HEK293 (cell line): Measurements from ENCODE around the gene PTDSS2.

ENCODE experiments used
- CTCF ChIA-PET: fragments of 350-600 bp; formaldehyde crosslinking; extraction: SDS; loops from one replicate; lab custom pipeline; 2021; ENCODE audit warnings: antibody characterized with exemption; lab: Yijun Ruan, JAX
- POLR2A ChIA-PET: fragments of 300-600 bp; formaldehyde crosslinking; extraction: SDS; loops from one replicate; lab custom pipeline; 2020; ENCODE audit warnings: antibody characterized with exemption, inconsistent platforms; lab: Yijun Ruan, JAX
- H3K27ac ChIP-seq: fragments of 200-500 bp; sonication (Bioruptor generic); 2 replicates; pipeline ENCODE4 v1.5.1; 2014; ENCODE audit warnings: low read depth, low read length, control low read depth, inconsistent platforms; ENCODE audit errors: extremely low read depth
- H3K36me3 ChIP-seq, 2 experiments: fragments of 200-500 bp in 1 of 2; sonication (Bioruptor generic) in 1 of 2; 1 replicate in 1 of 2; 2 replicates in 1 of 2; pipeline ENCODE4 v1.5.1; 2014 to 2017; ENCODE audit warnings: inconsistent platforms in 2 of 2, low read length in 2 of 2; ENCODE audit not compliant: control insufficient read depth in 2 of 2, insufficient read depth in 1 of 2
- H3K4me1 ChIP-seq: fragments of 200-500 bp; sonication (Bioruptor generic); 2 replicates; pipeline ENCODE4 v1.5.1; 2014; ENCODE audit warnings: mild to moderate bottlenecking, low read length, inconsistent platforms; ENCODE audit not compliant: control insufficient read depth, insufficient read depth
- H3K4me3 ChIP-seq: 2 replicates; pipeline ENCODE4 v1.5.1; 2011; ENCODE audit warnings: low read depth, mild to moderate bottlenecking, control low read depth, low read length, moderate library complexity
- H3K9me3 ChIP-seq: fragments of 200-500 bp; sonication (Bioruptor generic); 2 replicates; pipeline ENCODE4 v1.5.1; 2014; ENCODE audit warnings: low read depth, low read length, inconsistent platforms; ENCODE audit not compliant: control insufficient read depth, insufficient read depth
- GFI1B ChIP-seq: fragments of 450-650 bp; formaldehyde crosslinking; IDR thresholded peaks from 2 replicates; pipeline ENCODE4 v1.5.1; 2016; ENCODE audit warnings: missing biosample characterization, missing genetic modification characterization
- GLIS1 ChIP-seq: fragments of 450-650 bp; formaldehyde crosslinking; IDR thresholded peaks from 2 replicates; pipeline ENCODE4 v1.5.1; 2016; ENCODE audit warnings: missing biosample characterization, missing genetic modification characterization
- IKZF3 ChIP-seq: fragments of 450-650 bp; IDR thresholded peaks from 2 replicates; pipeline ENCODE4 v1.5.0; 2018; ENCODE audit warnings: missing biosample characterization, mild to moderate bottlenecking, missing genetic modification characterization, moderate library complexity
- KLF7 ChIP-seq: fragments of 450-650 bp; formaldehyde crosslinking; IDR thresholded peaks from 2 replicates; pipeline ENCODE4 v1.5.1; 2016; ENCODE audit warnings: missing biosample characterization, missing genetic modification characterization, borderline replicate concordance
- KLF8 ChIP-seq: fragments of 450-650 bp; formaldehyde crosslinking; IDR thresholded peaks from 2 replicates; pipeline ENCODE4 v1.5.1; 2016; ENCODE audit warnings: missing biosample characterization, missing genetic modification characterization
- KLF9 ChIP-seq: fragments of 450-650 bp; formaldehyde crosslinking; IDR thresholded peaks from 2 replicates; pipeline ENCODE4 v1.5.1; 2016; ENCODE audit warnings: missing biosample characterization, missing genetic modification characterization, low read depth
- YY1 ChIP-seq: fragments of 450-650 bp; formaldehyde crosslinking; IDR thresholded peaks from 2 replicates; pipeline ENCODE4 v1.5.1; 2018; ENCODE audit warnings: missing biosample characterization, missing genetic modification characterization
- ZEB2 ChIP-seq: fragments of 450-650 bp; formaldehyde crosslinking; IDR thresholded peaks from 2 replicates; pipeline ENCODE4 v1.5.1; 2016; ENCODE audit warnings: missing biosample characterization, missing genetic modification characterization
- ZFHX2 ChIP-seq: fragments of 450-650 bp; formaldehyde crosslinking; conservative IDR thresholded peaks from 2 replicates; pipeline ENCODE4 v1.5.1; 2016; ENCODE audit warnings: missing biosample characterization, missing genetic modification characterization
- ZIC2 ChIP-seq: fragments of 450-650 bp; formaldehyde crosslinking; IDR thresholded peaks from 2 replicates; pipeline ENCODE4 v1.5.1; 2016; ENCODE audit warnings: missing biosample characterization, missing genetic modification characterization
- ZNF114 ChIP-seq: fragments of 450-650 bp; formaldehyde crosslinking; IDR thresholded peaks from 2 replicates; pipeline ENCODE4 v1.5.0; 2017; ENCODE audit warnings: missing biosample characterization, missing genetic modification characterization
- ZNF133 ChIP-seq: fragments of 450-650 bp; formaldehyde crosslinking; IDR thresholded peaks from 2 replicates; pipeline ENCODE4 v1.5.1; 2016; ENCODE audit warnings: missing biosample characterization, missing genetic modification characterization
- ZNF19 ChIP-seq: fragments of 450-650 bp; formaldehyde crosslinking; IDR thresholded peaks from 2 replicates; pipeline ENCODE4; 2016; ENCODE audit warnings: missing biosample characterization, missing genetic modification characterization, low read depth
- ZNF214 ChIP-seq: fragments of 450-650 bp; formaldehyde crosslinking; IDR thresholded peaks from 2 replicates; pipeline ENCODE4 v1.5.1; 2017; ENCODE audit warnings: missing biosample characterization, mild to moderate bottlenecking, missing genetic modification characterization, borderline replicate concordance
- ZNF266 ChIP-seq: fragments of 450-650 bp; formaldehyde crosslinking; IDR thresholded peaks from 2 replicates; pipeline ENCODE4 v1.5.1; 2016; ENCODE audit warnings: missing biosample characterization, missing genetic modification characterization, low read depth
- ZNF302 ChIP-seq: fragments of 450-650 bp; formaldehyde crosslinking; IDR thresholded peaks from 2 replicates; pipeline ENCODE4 v1.5.1; 2016; ENCODE audit warnings: missing biosample characterization, missing genetic modification characterization, low read depth
- ZNF510 ChIP-seq: fragments of 450-650 bp; formaldehyde crosslinking; IDR thresholded peaks from 2 replicates; pipeline ENCODE4 v1.5.1; 2018; ENCODE audit warnings: mild to moderate bottlenecking, missing genetic modification characterization, missing biosample characterization; ENCODE audit not compliant: insufficient replicate concordance
- ZNF544 ChIP-seq: fragments of 450-650 bp; formaldehyde crosslinking; IDR thresholded peaks from 2 replicates; pipeline ENCODE4 v1.5.0; 2017; ENCODE audit warnings: missing biosample characterization, missing genetic modification characterization
- ZNF600 ChIP-seq: fragments of 450-650 bp; formaldehyde crosslinking; IDR thresholded peaks from 2 replicates; pipeline ENCODE4 v1.5.1; 2016; ENCODE audit warnings: missing biosample characterization, missing genetic modification characterization
- TF ChIP-seq, protein P1 (sequence below): fragments of 450-650 bp; formaldehyde crosslinking; optimal IDR thresholded peaks from 2 replicates; pipeline ENCODE3; 2016; ENCODE audit warnings: missing biosample characterization, mild to moderate bottlenecking, missing genetic modification characterization
- TF ChIP-seq, protein P2 (sequence below): fragments of 450-650 bp; formaldehyde crosslinking; IDR thresholded peaks from 2 replicates; pipeline ENCODE4 v1.5.1; 2016; ENCODE audit warnings: missing biosample characterization, missing genetic modification characterization
- TF ChIP-seq, protein P3 (sequence below): fragments of 450-650 bp; formaldehyde crosslinking; IDR thresholded peaks from 2 replicates; pipeline ENCODE4 v1.5.1; 2016; ENCODE audit warnings: missing biosample characterization, missing genetic modification characterization, low read depth
- TF ChIP-seq, protein P4 (sequence below): fragments of 450-650 bp; formaldehyde crosslinking; IDR thresholded peaks from 2 replicates; pipeline ENCODE4 v1.5.1; 2016; ENCODE audit warnings: missing biosample characterization, missing genetic modification characterization

PTDSS2 gene

DNA sequence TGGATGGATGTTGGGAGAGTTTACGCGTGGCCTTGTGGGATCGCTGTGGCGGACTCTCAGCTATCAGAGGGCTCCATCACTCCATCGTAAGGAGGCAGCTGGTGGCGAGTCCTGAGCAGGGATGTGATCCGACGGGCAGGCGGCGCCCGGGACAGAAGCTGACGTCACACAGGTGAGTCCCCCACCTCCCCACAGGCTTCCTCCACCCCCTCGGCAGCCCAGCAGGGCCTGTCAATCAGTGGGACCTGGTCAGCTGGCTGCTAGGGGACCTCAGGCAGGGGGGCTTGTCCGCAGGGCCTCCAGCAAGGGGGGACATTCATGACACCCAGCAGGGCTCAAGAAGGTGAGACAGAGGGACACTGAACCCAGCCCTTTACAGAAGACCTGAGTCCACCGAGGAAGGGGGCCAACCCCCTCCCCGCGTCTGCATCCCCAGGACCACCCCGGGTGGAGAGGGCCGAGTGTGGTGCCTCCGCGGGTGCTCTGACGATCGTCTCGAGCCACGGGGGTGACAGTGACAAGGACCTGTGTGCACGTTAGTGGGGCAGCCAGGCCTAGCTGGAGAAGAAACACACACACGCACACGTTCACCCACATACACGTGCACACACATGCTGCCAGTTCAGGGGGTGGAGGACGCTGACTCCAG, 78.2 kb downstream of the PTDSS2 start:
- Histone ChIP-seq H3K4me3 (no peak overlapping the region), H3K9me3 (no peaks in the 10 kb centered on the region), H3K36me3 (peaks cover 0 to 40% of the 10 kb centered on the region in 2 experiments; a peak in 1 of 3 replicates), H3K4me1 (no peaks in the 10 kb centered on the region), H3K27ac (no peak overlapping the region)
- ChIA-PET CTCF (interaction anchor here (1.8 kb wide), 1 partner anchor 9 kb away, joined by 7 read pairs; no protein-coding TSS in a partner anchor), POLR2A (interaction anchor here (0.7 kb wide), 1 partner anchor 226 kb away, joined by 5 read pairs; no protein-coding TSS in a partner anchor)
- TF ChIP-seq ZNF302 (tag by site-specific recombination) = no peak
- TF ChIP-seq ZFHX2 (tag by site-specific recombination) = no peak
- no peak for TF ChIP-seq ZEB2
- TF ChIP-seq ZNF600 (tag by site-specific recombination) = peak; percentile 8; the same call in 1 of the 2 replicates

DNA sequence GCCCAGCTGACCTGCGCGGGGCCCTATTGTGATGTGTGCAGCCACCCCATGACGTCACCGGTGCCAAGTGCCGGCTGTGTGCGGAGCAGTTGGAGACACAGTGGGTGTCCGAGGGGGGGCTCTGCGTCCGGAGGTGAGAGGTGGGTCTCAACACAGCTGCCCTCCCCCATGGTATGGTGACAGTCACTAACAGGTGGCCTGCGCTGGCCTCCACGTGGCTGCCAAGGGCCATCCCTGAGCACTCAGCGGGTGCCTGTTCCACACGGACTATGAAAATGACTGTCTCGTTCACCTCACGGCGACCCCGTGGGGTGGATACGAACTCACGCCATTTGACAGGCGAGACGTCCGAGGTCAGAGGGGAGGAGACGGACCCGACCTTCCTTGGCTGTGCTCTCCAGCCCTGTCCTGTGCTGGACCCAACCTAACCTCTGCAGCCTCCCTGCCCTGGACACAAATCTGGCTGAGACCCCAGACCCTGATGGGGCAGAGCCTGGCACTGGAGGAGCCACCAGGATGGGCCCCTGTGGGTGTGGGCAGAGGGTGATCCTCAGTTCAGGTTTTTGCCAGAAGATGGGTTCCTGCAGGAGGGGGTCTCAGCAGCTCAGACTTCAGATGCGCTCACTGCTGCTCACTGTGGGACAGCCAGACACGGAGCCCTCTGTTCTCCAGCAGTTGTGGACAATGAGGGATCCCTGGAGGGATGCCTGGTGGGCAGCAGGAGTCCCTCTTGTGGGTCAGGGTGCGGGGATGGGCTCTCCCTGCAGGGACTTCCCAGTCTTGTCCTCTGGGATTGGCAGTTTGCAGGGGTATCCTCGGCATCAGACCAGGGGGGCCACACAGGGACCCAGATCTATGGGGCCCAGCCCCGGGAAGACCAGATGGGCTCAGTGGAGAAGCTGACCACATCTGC, 79.0 kb downstream of the PTDSS2 start:
- no peak overlapping the region for H3K4me3 ChIP-seq
- H3K9me3 ChIP-seq = no peaks in the 10 kb centered on the region
- TF ChIP-seq, protein P1, sequence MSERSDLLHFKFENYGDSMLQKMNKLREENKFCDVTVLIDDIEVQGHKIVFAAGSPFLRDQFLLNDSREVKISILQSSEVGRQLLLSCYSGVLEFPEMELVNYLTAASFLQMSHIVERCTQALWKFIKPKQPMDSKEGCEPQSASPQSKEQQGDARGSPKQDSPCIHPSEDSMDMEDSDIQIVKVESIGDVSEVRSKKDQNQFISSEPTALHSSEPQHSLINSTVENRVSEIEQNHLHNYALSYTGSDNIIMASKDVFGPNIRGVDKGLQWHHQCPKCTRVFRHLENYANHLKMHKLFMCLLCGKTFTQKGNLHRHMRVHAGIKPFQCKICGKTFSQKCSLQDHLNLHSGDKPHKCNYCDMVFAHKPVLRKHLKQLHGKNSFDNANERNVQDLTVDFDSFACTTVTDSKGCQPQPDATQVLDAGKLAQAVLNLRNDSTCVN = no peak
- TF ChIP-seq ZNF266 (tag by site-specific recombination) (no peak), GLIS1 (peak; percentile 12; the same call in 1 of the 2 replicates), ZNF600 (tag by site-specific recombination) (0 out of 2 replicates have a peak, but pooled peaks have one; percentile 35), ZNF19 (no peak), KLF8 (tag by site-specific recombination) (no peak), ZNF133 (no peak), ZIC2 (tag by site-specific recombination) (peak; percentile 15; the same call in 1 of the 2 replicates), GFI1B (tag by site-specific recombination) (no peak), ZNF214 (no peak), IKZF3 (tag by site-specific recombination) (no peak), KLF7 (no peak), ZNF114 (tag by site-specific recombination) (no peak), KLF9 (tag by site-specific recombination) (no peak), YY1 (tag by site-specific recombination) (no peak), ZNF544 (no peak), ZNF510 (tag by site-specific recombination) (no peak)
- TF ChIP-seq, protein P2, sequence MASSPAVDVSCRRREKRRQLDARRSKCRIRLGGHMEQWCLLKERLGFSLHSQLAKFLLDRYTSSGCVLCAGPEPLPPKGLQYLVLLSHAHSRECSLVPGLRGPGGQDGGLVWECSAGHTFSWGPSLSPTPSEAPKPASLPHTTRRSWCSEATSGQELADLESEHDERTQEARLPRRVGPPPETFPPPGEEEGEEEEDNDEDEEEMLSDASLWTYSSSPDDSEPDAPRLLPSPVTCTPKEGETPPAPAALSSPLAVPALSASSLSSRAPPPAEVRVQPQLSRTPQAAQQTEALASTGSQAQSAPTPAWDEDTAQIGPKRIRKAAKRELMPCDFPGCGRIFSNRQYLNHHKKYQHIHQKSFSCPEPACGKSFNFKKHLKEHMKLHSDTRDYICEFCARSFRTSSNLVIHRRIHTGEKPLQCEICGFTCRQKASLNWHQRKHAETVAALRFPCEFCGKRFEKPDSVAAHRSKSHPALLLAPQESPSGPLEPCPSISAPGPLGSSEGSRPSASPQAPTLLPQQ (tag by site-specific recombination) = no peak
- TF ChIP-seq, protein P3, sequence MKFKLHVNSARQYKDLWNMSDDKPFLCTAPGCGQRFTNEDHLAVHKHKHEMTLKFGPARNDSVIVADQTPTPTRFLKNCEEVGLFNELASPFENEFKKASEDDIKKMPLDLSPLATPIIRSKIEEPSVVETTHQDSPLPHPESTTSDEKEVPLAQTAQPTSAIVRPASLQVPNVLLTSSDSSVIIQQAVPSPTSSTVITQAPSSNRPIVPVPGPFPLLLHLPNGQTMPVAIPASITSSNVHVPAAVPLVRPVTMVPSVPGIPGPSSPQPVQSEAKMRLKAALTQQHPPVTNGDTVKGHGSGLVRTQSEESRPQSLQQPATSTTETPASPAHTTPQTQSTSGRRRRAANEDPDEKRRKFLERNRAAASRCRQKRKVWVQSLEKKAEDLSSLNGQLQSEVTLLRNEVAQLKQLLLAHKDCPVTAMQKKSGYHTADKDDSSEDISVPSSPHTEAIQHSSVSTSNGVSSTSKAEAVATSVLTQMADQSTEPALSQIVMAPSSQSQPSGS (tag by site-specific recombination) = 0 out of 2 replicates have a peak, but pooled peaks have one; percentile 24
- TF ChIP-seq, protein P4, sequence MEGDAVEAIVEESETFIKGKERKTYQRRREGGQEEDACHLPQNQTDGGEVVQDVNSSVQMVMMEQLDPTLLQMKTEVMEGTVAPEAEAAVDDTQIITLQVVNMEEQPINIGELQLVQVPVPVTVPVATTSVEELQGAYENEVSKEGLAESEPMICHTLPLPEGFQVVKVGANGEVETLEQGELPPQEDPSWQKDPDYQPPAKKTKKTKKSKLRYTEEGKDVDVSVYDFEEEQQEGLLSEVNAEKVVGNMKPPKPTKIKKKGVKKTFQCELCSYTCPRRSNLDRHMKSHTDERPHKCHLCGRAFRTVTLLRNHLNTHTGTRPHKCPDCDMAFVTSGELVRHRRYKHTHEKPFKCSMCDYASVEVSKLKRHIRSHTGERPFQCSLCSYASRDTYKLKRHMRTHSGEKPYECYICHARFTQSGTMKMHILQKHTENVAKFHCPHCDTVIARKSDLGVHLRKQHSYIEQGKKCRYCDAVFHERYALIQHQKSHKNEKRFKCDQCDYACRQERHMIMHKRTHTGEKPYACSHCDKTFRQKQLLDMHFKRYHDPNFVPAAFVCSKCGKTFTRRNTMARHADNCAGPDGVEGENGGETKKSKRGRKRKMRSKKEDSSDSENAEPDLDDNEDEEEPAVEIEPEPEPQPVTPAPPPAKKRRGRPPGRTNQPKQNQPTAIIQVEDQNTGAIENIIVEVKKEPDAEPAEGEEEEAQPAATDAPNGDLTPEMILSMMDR (tag by site-specific recombination) = no peak
- peaks cover 0 to 47% of the 10 kb centered on the region in 2 experiments; a peak in 1 of 3 replicates for H3K36me3 ChIP-seq
- no peak overlapping the region for H3K27ac ChIP-seq
- ChIA-PET CTCF (no interaction called here), POLR2A (interaction anchor here (0.6 kb wide), 2 partner anchors 166 to 320 kb away, joined by 3 to 4 read pairs; partner anchors contain the start of gene TMEM80)
- no peaks in the 10 kb centered on the region for H3K4me1 ChIP-seq
